Mucosa of gallbladder (tissue), 1 donor: ENCODE data around the gene TRIM6. TPM values are rescaled to one million over a fixed set of nuclear protein-coding genes. Genes with fewer than 3 reads are reported as not detected.

Experiments used
- total RNA-seq: library from RNA; stranded (reverse); gene quantifications from one replicate; pipeline ENCODE4 v1.2.1, GENCODE V29; 2021
- donor health status: DM: no; HTN: no; CAD: no.

The TRIM6 gene
- total RNA-seq, 1 donor from 2014 or later, result 2.1 TPM

Other genes with a start within 250 kb of the TRIM6 start
- not detected for gene OR51B6, start 245.1 kb upstream of the TRIM6 start, total RNA-seq
- not detected for gene OR51M1, start 212.8 kb upstream of the TRIM6 start, total RNA-seq
- gene OR51Q1, start 174.5 kb upstream of the TRIM6 start, total RNA-seq, result not detected
- gene OR51I1, start 155.1 kb upstream of the TRIM6 start, total RNA-seq, result 0.23 TPM
- not detected for gene OR51I2, start 147.3 kb upstream of the TRIM6 start, total RNA-seq
- gene OR52D1, start 108.0 kb upstream of the TRIM6 start, total RNA-seq, result not detected
- 0.26 TPM for gene UBQLN3, start 86.7 kb upstream of the TRIM6 start, total RNA-seq
- gene UBQLNL, start 79.9 kb upstream of the TRIM6 start, total RNA-seq, result 0.69 TPM
- gene OR52H1, start 48.1 kb upstream of the TRIM6 start, total RNA-seq, result not detected
- gene OR52B6, start 15.8 kb upstream of the TRIM6 start, total RNA-seq, result not detected
- gene TRIM34, start 28.4 kb downstream of the TRIM6 start, total RNA-seq, result 8.6 TPM
- 39.8 TPM for gene TRIM5, start 88.4 kb downstream of the TRIM6 start, total RNA-seq
- 43.9 TPM for gene TRIM22, start 93.2 kb downstream of the TRIM6 start, total RNA-seq
- not detected for gene OR56B1, start 139.8 kb downstream of the TRIM6 start, total RNA-seq
- not detected for gene OR52N4, start 157.6 kb downstream of the TRIM6 start, total RNA-seq
- gene OR52N5, start 186.7 kb downstream of the TRIM6 start, total RNA-seq, result not detected
- not detected for gene OR52N1, start 194.6 kb downstream of the TRIM6 start, total RNA-seq
- gene OR52N2, start 212.3 kb downstream of the TRIM6 start, total RNA-seq, result not detected
- gene OR52E6, start 245.3 kb downstream of the TRIM6 start, total RNA-seq, result not detected